ENCODE data around the gene PEMT. TPM values are rescaled to one million over a fixed set of nuclear protein-coding genes. Genes with fewer than 3 reads are reported as not detected.

Gene PEMT
- total RNA-seq, 1 experiment from 2014 or later = 27.0 TPM

DNA sequence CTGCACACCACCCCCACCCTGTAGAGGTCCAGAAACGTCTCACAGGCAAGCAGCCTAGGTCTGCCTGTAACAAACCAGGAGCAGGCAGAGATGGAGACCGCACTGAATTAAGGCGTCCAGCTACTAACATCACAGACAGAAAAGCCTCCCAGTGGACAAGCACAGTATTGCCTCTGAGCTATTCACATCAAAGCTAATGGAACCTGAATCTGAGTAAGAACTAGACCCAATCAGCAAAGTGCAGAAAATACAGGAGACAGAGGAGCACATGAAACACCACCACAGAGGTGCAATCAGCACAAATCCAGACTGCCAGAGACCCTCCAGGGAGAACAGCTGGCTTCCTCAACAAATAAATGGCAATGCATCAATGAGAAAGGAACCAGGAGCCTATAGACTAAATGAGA, 22.2 kb upstream of the PEMT start:
- ChIA-PET CTCF (interaction anchor here (0.5 to 1.0 kb wide), 6 partner anchors 14 to 117 kb away, joined by 3 to 6 read pairs (median 4); no protein-coding TSS in a partner anchor), POLR2A (interaction anchor here (0.6 kb wide), 1 partner anchor 164 kb away, joined by 6 read pairs; no protein-coding TSS in a partner anchor)
- Histone ChIP-seq H3K4me3 (ENCODE audit: low read depth in 2 of 2, low read length in 2 of 2) (no peak overlapping the region), H3K9me3 (ENCODE audit: control insufficient read depth, insufficient read depth, low read depth, low read length) (no peaks in the 10 kb centered on the region), H3K4me1 (ENCODE audit: control insufficient read depth, insufficient read depth, low read length) (no peaks in the 10 kb centered on the region), H3K36me3 (ENCODE audit: control insufficient read depth, insufficient read depth, low read length) (no peaks in the 10 kb centered on the region), H3K27ac (ENCODE audit: low read length) (no peak overlapping the region), H3K27me3 (ENCODE audit: control insufficient read depth, insufficient read depth, low read length) (no peaks in the 10 kb centered on the region)
- intact Hi-C loops (cut with micrococcal nuclease; ENCODE audit: unreplicated experiment) (no loop called here), in situ Hi-C loops (cut with HindIII; ENCODE audit: low pct_unique_long_range_greater_than_20kb, low sequenced_read_pairs) (no loop called here)
- no peak for TF ChIP-seq POLR2AphosphoS5 (IDR thresholded peaks at IDR 0.05; ENCODE audit: low read depth, low read length)
- TF ChIP-seq, protein P1, sequence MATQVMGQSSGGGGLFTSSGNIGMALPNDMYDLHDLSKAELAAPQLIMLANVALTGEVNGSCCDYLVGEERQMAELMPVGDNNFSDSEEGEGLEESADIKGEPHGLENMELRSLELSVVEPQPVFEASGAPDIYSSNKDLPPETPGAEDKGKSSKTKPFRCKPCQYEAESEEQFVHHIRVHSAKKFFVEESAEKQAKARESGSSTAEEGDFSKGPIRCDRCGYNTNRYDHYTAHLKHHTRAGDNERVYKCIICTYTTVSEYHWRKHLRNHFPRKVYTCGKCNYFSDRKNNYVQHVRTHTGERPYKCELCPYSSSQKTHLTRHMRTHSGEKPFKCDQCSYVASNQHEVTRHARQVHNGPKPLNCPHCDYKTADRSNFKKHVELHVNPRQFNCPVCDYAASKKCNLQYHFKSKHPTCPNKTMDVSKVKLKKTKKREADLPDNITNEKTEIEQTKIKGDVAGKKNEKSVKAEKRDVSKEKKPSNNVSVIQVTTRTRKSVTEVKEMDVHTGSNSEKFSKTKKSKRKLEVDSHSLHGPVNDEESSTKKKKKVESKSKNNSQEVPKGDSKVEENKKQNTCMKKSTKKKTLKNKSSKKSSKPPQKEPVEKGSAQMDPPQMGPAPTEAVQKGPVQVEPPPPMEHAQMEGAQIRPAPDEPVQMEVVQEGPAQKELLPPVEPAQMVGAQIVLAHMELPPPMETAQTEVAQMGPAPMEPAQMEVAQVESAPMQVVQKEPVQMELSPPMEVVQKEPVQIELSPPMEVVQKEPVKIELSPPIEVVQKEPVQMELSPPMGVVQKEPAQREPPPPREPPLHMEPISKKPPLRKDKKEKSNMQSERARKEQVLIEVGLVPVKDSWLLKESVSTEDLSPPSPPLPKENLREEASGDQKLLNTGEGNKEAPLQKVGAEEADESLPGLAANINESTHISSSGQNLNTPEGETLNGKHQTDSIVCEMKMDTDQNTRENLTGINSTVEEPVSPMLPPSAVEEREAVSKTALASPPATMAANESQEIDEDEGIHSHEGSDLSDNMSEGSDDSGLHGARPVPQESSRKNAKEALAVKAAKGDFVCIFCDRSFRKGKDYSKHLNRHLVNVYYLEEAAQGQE (IDR thresholded peaks at IDR 0.05; ENCODE audit: insufficient read depth in 1 of 2, low read depth in 2 of 2, low read length in 1 of 2) = no peak
- TF ChIP-seq, protein P2, sequence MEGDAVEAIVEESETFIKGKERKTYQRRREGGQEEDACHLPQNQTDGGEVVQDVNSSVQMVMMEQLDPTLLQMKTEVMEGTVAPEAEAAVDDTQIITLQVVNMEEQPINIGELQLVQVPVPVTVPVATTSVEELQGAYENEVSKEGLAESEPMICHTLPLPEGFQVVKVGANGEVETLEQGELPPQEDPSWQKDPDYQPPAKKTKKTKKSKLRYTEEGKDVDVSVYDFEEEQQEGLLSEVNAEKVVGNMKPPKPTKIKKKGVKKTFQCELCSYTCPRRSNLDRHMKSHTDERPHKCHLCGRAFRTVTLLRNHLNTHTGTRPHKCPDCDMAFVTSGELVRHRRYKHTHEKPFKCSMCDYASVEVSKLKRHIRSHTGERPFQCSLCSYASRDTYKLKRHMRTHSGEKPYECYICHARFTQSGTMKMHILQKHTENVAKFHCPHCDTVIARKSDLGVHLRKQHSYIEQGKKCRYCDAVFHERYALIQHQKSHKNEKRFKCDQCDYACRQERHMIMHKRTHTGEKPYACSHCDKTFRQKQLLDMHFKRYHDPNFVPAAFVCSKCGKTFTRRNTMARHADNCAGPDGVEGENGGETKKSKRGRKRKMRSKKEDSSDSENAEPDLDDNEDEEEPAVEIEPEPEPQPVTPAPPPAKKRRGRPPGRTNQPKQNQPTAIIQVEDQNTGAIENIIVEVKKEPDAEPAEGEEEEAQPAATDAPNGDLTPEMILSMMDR (IDR thresholded peaks at IDR 0.05) = peak; percentile 81
- no peak for TF ChIP-seq SIN3A (IDR thresholded peaks at IDR 0.05; ENCODE audit: borderline replicate concordance, insufficient read depth, low read depth, low read length)
- 0 out of 2 replicates have a peak, but pooled peaks have one; percentile 33 for TF ChIP-seq TCF7L2 (IDR thresholded peaks at IDR 0.05; ENCODE audit: low read depth, low read length)
- DNase-seq (ENCODE audit: low read depth, low spot score) = peak; percentile 67
- no TSS peak for BruUV-seq (replicated peaks)
- peak; percentile 99 for ATAC-seq

DNA sequence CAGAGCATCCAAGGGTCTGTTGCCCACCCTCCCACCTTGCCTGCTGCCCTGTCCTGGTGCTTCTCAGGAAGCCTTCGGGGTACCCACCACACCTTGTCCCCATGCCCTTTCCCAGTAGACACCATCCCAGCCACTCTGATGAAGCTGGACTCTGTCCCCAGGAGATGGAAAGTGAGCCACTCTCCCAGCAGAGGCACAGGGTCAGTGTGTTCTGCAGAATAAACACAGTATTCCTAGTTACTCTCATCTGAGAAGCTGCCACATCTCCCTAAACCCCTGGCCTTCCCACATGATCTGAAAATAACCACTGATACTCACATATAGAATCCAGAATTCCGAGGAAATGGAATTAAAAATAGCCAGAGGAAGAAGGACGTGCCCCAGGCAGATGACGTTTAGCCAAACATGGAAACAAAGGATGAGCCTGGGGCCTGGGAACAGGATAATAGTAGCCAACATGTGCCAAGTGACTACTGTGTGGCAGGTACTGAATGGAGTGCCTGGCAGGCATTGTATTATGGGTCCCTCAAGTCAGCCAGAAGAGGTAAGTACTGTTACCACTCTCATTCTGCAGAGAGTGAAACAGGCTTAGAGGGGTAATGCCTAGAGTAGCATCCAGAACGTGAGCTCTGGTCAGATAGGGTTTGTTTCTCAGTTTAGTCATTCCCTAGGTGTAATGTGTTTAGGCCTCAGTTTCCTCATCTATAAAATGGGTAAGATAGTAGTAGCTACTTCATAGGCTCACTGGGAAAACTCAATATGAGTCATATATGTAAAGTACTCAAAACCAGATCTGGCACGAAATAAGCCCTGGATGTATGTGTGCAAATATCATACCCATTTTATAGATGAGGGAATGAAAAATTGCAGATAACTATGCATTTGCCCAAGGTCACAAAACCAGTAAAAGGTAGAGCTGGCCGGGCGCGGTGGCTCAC, 20.8 kb upstream of the PEMT start:
- Histone ChIP-seq H3K27me3 (ENCODE audit: control insufficient read depth, insufficient read depth, low read length) (no peaks in the 10 kb centered on the region), H3K9me3 (ENCODE audit: control insufficient read depth, insufficient read depth, low read depth, low read length) (no peaks in the 10 kb centered on the region), H3K4me1 (ENCODE audit: control insufficient read depth, insufficient read depth, low read length) (no peaks in the 10 kb centered on the region), H3K4me3 (ENCODE audit: low read depth in 2 of 2, low read length in 2 of 2) (no peak overlapping the region), H3K36me3 (ENCODE audit: control insufficient read depth, insufficient read depth, low read length) (no peaks in the 10 kb centered on the region), H3K27ac (ENCODE audit: low read length) (no peak overlapping the region)
- no peak for ATAC-seq
- intact Hi-C loops (cut with micrococcal nuclease; ENCODE audit: unreplicated experiment) (no loop called here), in situ Hi-C loops (cut with HindIII; ENCODE audit: low pct_unique_long_range_greater_than_20kb, low sequenced_read_pairs) (no loop called here)
- TF ChIP-seq TCF7L2 (IDR thresholded peaks at IDR 0.05; ENCODE audit: low read depth, low read length) = no peak
- no peak for TF ChIP-seq SIN3A (IDR thresholded peaks at IDR 0.05; ENCODE audit: borderline replicate concordance, insufficient read depth, low read depth, low read length)
- TF ChIP-seq, protein P1 (IDR thresholded peaks at IDR 0.05; ENCODE audit: insufficient read depth in 1 of 2, low read depth in 2 of 2, low read length in 1 of 2) = no peak
- TF ChIP-seq, protein P2 (IDR thresholded peaks at IDR 0.05) = no peak
- TF ChIP-seq POLR2AphosphoS5 (IDR thresholded peaks at IDR 0.05; ENCODE audit: low read depth, low read length) = no peak
- ChIA-PET CTCF (interaction anchor here (0.5 to 0.8 kb wide), 2 partner anchors 9 to 14 kb away, joined by 4 to 12 read pairs; no protein-coding TSS in a partner anchor), POLR2A (no interaction called here)
- no TSS peak for BruUV-seq (replicated peaks)
- no peak for DNase-seq (ENCODE audit: low read depth, low spot score)

Data from Panc1 (cell line).